Stimulated activated CD4-positive, alpha-beta T cell treated with anti-CD3 and anti-CD28 coated beads, Interleukin-15, amount 100 ng/mL, for 24 hours (primary cell): Measurements from ENCODE around the gene MEA1.
"Not testable (repeated sequence)": the region's sequence is repeated elsewhere in the genome, so short reads cannot be mapped to it uniquely, and the experiment has no call there.

Experiments used
- DNase-seq: peaks from one replicate; pipeline ENCODE4 v3.0.0-alpha.2; 2020

MEA1 gene

DNA sequence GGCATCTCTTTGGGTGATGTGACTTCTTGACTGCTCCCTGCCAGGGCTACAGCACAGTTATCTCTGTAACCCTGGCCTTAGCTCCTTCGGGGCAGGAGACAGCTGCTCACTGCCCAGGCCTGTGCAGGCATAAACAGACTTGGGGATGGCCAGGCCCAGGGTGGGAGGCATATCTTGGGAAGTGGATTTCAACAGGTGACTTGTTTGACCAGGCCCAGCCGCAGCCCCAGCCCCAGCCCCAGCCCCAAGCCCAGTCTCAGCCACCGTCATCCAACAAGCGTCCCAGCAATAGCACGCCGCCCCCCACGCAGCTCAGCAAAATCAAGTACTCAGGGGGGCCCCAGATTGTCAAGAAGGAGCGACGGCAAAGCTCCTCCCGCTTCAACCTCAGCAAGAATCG lies 7.5 kb downstream of the MEA1 start:
- no peak for DNase-seq

DNA sequence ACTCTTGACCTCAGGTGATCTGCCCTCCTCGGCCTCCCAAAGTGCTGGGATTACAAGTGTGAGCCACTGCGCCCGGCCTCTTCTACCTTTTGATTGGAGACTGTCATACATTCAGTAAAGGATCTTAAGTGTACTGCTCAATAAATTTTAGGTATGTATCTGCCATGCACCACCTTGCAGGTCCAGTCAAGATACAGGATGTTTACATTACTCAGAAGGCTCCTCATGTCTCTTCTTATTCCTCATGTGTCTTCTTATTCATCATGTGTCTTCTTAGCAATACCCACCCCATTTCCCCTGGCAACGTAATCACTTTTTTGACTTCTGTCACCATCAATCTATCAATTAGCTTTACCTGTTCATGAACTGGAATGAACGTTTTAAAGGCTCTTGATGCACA lies 7.9 kb downstream of the MEA1 start:
- no peak for DNase-seq

DNA sequence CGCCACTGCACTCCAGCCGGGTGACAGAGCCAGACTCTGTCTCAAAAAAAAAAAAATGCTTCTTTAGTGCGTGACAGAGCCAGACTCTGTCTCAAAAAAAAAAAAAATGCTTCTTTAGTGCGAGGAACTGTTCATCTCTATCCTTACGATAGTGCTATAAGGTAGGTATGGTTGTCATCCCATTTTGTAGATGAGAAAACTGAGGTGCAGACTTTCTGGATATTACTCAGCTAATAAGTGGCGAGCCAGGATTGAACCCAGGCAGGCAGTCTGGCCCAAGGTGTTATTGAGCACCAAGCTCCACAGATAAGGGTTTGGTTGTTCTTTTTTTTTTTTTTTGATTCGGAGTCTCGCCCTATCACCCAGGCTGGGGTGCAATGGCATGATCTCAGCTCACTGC lies 11.9 kb downstream of the MEA1 start:
- no peak for DNase-seq

GRCh38 chr6:42998205-42998604 lies 15.5 kb downstream of the MEA1 start:
- DNase-seq: not testable (repeated sequence)

- no peak for DNase-seq
Measured at GRCh38 chr6:42996513-42996912, 17.2 kb downstream of the MEA1 start.

- DNase-seq: no peak
Measured at GRCh38 chr6:42993445-42993844, 20.3 kb downstream of the MEA1 start.

GRCh38 chr6:42989923-42990322 lies 23.8 kb downstream of the MEA1 start:
- DNase-seq: no peak

DNA sequence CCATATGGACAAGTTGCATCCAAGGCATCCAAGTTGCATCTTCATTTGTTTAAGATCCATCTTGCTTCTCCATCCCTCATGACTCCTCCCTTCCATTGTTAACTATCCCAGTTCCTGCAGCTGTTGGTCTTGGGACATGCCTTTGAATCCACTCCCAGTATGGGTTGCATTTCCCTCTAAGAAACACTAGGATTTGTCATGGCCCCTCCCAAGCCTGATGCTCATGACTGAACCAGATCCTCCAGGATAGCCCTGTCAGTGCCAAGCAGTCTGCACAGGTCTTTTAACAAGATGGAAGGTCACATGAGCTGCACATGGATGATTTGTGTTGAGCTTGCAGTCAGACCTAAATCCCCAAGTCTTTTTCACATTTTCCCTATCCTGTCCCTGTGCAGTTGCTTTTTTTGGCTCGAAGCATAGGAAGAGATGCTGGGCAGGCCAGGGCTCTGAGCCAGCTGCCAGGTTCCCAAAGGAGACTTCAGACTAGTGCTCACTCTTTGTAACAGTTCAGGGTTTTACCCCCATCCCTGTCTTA lies 25.2 kb downstream of the MEA1 start:
- no peak for DNase-seq

GRCh38 chr6:42987533-42988451 lies 26.0 kb downstream of the MEA1 start:
- no peak for DNase-seq

DNA sequence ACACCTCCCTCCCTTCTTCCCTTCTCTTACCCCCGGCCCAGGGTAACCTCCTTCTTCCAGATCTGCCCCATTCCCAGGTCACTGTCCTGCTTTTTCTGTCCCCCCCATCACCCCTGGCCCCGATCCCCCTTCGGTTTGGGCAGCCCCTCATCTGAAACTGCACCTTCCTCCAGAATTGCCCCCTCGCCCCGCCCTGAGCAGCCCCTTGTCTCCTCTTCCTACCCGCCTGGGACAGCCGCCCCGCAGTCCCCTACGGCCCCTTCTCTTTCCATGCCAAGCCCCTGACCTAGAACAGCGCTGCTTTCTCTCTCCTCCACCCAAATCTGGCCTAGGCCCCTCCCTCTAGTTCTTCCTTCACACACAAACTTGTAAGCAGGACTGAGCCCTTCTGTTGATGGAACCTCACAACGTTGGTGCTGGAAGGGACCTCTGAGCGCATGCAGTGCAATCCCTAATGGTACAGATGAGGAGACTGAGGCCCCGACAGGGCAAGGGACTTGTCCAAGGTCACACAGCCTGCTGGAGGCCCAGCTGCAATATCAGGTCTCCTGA lies 28.7 kb downstream of the MEA1 start:
- DNase-seq: peak; percentile 22

GRCh38 chr6:42984001-42984923 lies 29.5 kb downstream of the MEA1 start, which contains the start of gene PPP2R5D:
TSS of gene PPP2R5D (plus strand) at chr6:42984570. CDS start at chr6:42984678, 108 bp downstream.
- DNase-seq: peak; percentile 98

- no peak for DNase-seq
Measured at GRCh38 chr6:42981836-42982235, 31.9 kb downstream of the MEA1 start.

- no peak for DNase-seq
Measured at GRCh38 chr6:42979523-42980177, 34.1 kb downstream of the MEA1 start.

DNA sequence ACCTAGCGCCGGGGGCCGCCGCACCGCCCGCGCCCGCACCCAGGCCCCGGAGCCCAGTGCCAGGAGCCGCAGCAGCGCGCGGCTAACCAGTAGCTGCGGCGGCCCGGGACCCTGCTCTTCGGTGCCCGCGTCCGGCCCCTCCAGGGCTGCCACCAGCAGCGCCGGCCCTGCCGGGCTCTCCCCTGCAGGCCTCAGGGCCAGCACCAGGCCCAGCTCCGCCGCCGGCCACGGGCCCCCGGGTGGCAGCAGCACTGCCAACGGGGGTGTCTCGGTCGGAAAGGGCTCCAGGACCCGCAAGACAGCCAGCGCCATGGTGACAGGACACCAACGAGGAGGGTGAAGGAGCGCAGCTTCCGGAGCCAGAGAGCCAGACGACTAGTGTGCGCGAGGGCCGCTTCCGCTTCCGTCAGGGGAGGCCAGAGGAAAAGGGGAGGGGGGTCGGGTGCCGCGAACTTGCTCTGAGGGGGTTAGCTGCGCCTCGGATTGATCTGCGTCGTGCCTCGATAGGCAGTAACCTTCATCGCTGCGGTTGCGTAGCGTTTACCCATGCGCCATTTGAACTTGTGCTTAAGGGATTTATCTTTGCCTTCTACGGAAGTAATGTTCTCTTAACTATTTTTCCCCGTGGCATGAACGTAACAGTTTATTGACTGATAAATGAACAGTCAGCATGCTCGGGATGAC lies 34.8 kb downstream of the MEA1 start, which contains the start of gene PEX6:
PEX6 (minus strand) TSS at position 343 of the 684 bp plus-strand sequence; CDS start at position 312, 31 bp downstream.
- peak; percentile 96 for DNase-seq

GRCh38 chr6:42978487-42978838 lies 35.3 kb downstream of the MEA1 start:
- peak; percentile 46 for DNase-seq

- DNase-seq: peak; percentile 15
Measured at GRCh38 chr6:42974919-42975505, 38.7 kb downstream of the MEA1 start.

GRCh38 chr6:42973926-42974325 lies 39.8 kb downstream of the MEA1 start:
- DNase-seq: no peak

DNA sequence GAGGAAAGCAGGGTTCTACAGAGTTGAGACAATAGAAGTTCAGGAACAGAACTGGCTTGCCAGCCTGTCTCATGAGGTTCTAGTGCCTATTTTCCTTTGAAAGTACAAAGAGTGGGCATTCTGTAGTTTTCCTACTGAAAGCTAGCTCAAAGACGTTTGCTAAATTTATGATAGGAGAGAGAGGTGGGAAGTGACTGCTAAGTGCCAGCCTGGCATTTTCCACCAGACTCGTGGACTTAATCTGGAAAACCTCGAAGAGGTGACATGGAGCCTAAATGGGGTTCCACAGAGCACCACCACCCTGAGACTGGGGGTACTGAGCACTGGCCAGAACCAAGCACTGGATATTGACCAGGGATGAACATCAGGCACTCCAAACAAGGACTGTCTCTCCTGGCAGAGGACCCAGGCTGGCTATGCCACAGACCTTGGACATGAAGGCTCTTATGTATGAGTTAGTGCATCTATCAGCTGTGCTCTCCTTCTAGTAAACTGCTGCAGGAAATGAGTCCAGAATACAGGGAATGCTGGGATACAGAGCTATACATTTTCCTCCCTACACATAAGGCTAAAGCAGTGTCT lies 41.9 kb downstream of the MEA1 start:
- DNase-seq: no peak

GRCh38 chr6:42970871-42971612 lies 42.7 kb downstream of the MEA1 start:
- DNase-seq: peak; percentile 41

GRCh38 chr6:42969934-42970333 lies 43.8 kb downstream of the MEA1 start:
- no peak for DNase-seq
